ENCODE data around the gene SLC30A5. TPM values are rescaled to one million over a fixed set of nuclear protein-coding genes. Genes with fewer than 3 reads are reported as not detected.
"Not testable (repeated sequence)": the region's sequence is repeated elsewhere in the genome, so short reads cannot be mapped to it uniquely, and the experiment has no call there.

SLC30A5 gene
- total RNA-seq, 2 donors from 2014 or later = 17.7 to 18.6 TPM

DNA sequence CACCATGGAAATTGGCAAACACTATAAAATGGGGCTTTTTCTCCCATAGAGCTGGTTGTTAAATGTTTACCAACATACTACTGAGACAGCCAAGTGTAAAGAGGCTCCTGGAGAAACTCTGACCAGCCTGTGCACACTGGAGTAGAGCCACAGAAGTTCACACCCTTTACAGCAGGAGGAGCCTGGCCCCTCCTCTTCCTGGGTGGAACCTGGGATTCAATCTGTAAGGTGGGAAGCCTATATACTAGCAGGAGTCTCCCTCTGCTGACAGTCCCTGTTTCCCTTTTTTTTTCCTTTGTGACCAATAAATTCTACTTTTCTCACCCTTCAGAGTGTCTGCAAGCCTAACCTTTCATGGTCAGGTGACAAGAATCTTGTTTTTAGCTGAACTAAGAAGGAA, 10.4 kb upstream of the SLC30A5 start:
- H3K4me1 Mint-ChIP-seq = peaks cover 6% of the 10 kb centered on the region
- H3K4me3 Mint-ChIP-seq = no peak overlapping the region
- no peaks in the 10 kb centered on the region for H3K27me3 Mint-ChIP-seq
- H3K9me3 ChIP-seq (ENCODE audit: control insufficient read depth, low read length, poor library complexity, severe bottlenecking) = no peaks in the 10 kb centered on the region
- no peak overlapping the region for H3K27ac Mint-ChIP-seq
- DNase-seq (no peak), ATAC-seq (no peak)
- H3K36me3 Mint-ChIP-seq (ENCODE audit: low read depth) = no peaks in the 10 kb centered on the region

- Mint-ChIP-seq H3K27ac (no peak overlapping the region), H3K36me3 (ENCODE audit: low read depth) (no peaks in the 10 kb centered on the region), H3K4me1 (peaks cover 4% of the 10 kb centered on the region), H3K27me3 (no peaks in the 10 kb centered on the region), H3K4me3 (no peak overlapping the region)
- H3K9me3 ChIP-seq (ENCODE audit: control insufficient read depth, low read length, poor library complexity, severe bottlenecking) = no peaks in the 10 kb centered on the region
- DNase-seq = no peak
- no peak for ATAC-seq
Measured at GRCh38 chr5:69084195-69084594, 9.6 kb upstream of the SLC30A5 start.

- no peak overlapping the region for H3K4me3 Mint-ChIP-seq
- peaks cover 4% of the 10 kb centered on the region for H3K4me1 Mint-ChIP-seq
- ATAC-seq (no peak), DNase-seq (no peak)
- no peak overlapping the region for H3K27ac Mint-ChIP-seq
- no peaks in the 10 kb centered on the region for H3K36me3 Mint-ChIP-seq (ENCODE audit: low read depth)
- H3K9me3 ChIP-seq (ENCODE audit: control insufficient read depth, low read length, poor library complexity, severe bottlenecking) = no peaks in the 10 kb centered on the region
- no peaks in the 10 kb centered on the region for H3K27me3 Mint-ChIP-seq
Measured at GRCh38 chr5:69084903-69085302, 8.9 kb upstream of the SLC30A5 start.

DNA sequence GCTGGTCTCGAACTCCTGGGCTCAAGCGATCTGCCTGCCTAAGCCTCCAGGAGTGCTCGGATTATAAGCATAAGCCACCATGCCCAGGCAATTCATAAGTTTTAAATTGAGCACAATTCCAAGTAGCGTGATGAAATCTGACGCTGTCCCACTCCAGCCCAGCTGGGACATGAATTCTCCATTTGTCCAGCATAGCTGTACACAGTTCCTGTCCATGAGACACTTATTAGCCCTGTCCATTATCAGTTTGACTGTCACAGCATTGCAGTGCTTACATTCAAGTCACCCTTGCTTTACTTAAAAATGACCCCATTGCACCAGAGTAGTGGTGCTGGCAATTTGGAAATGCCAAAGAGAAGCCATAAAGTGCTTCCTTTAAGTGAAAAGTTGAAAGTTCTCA, 7.6 kb upstream of the SLC30A5 start:
- H3K27me3 Mint-ChIP-seq = no peaks in the 10 kb centered on the region
- DNase-seq = no peak
- H3K27ac Mint-ChIP-seq = no peak overlapping the region
- H3K36me3 Mint-ChIP-seq (ENCODE audit: low read depth) = no peaks in the 10 kb centered on the region
- no peaks in the 10 kb centered on the region for H3K9me3 ChIP-seq (ENCODE audit: control insufficient read depth, low read length, poor library complexity, severe bottlenecking)
- no peak overlapping the region for H3K4me3 Mint-ChIP-seq
- peaks cover 4% of the 10 kb centered on the region for H3K4me1 Mint-ChIP-seq
- no peak for ATAC-seq

DNA sequence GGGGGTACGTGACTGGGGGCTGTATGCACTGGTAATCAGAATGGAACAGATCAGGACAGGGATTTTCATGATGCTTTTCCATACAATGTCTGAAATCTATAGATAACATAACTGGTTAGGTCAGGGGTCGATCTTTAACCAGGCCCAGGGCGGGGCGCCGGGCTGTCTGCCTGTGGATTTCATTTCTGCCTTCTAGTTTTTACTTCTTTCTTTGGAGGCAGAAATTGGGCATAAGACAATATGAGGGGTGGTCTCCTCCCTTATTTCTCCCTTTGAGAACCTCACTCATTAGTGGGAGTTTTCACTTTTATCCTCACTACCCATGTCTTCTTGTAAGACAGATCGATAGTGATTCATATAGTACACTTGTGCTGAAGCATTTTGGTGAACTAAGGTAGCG, 5.8 kb upstream of the SLC30A5 start:
- not testable (repeated sequence) for H3K4me1 Mint-ChIP-seq; H3K4me3 Mint-ChIP-seq; H3K27me3 Mint-ChIP-seq; H3K36me3 Mint-ChIP-seq (ENCODE audit: low read depth); DNase-seq; H3K27ac Mint-ChIP-seq; ATAC-seq; H3K9me3 ChIP-seq (ENCODE audit: control insufficient read depth, low read length, poor library complexity, severe bottlenecking)

DNA sequence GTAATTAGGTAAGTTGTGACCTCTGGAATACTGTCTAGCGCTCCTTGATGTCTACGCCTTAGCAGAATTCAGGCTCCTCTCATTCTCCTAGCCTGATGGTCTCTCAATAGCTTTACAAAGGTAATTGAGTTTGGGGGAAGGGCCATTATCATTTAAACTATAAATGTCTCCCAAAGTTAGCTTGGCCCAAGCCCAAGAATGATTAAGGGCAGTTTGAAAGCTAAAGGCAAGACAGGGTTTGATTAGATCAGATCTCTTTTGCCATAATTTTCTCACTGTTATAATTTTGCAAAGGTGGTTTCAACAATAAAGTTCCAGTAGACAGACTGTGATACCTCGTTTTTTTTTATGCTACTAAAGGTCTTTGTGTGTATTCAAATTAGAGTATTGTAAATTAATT, 3.7 kb upstream of the SLC30A5 start:
- H3K4me3 Mint-ChIP-seq = no peak overlapping the region
- H3K9me3 ChIP-seq (ENCODE audit: control insufficient read depth, low read length, poor library complexity, severe bottlenecking) = no peaks in the 10 kb centered on the region
- no peak for ATAC-seq
- H3K36me3 Mint-ChIP-seq (ENCODE audit: low read depth) = no peaks in the 10 kb centered on the region
- no peak overlapping the region for H3K27ac Mint-ChIP-seq
- no peaks in the 10 kb centered on the region for H3K27me3 Mint-ChIP-seq
- peaks cover 6% of the 10 kb centered on the region for H3K4me1 Mint-ChIP-seq
- DNase-seq = no peak

GRCh38 chr5:69091771-69092170, 2.0 kb upstream of the SLC30A5 start:
- DNase-seq = no peak
- Mint-ChIP-seq H3K36me3 (ENCODE audit: low read depth) (no peaks in the 10 kb centered on the region), H3K27me3 (no peaks in the 10 kb centered on the region), H3K4me3 (no peak overlapping the region), H3K4me1 (peaks cover 17% of the 10 kb centered on the region), H3K27ac (no peak overlapping the region)
- no peak for ATAC-seq
- no peaks in the 10 kb centered on the region for H3K9me3 ChIP-seq (ENCODE audit: control insufficient read depth, low read length, poor library complexity, severe bottlenecking)

- H3K4me3 Mint-ChIP-seq = no peak overlapping the region
- no peaks in the 10 kb centered on the region for H3K27me3 Mint-ChIP-seq
- H3K9me3 ChIP-seq (ENCODE audit: control insufficient read depth, low read length, poor library complexity, severe bottlenecking) = no peaks in the 10 kb centered on the region
- no peak for DNase-seq
- no peak overlapping the region for H3K27ac Mint-ChIP-seq
- peaks cover 23% of the 10 kb centered on the region for H3K4me1 Mint-ChIP-seq
- H3K36me3 Mint-ChIP-seq (ENCODE audit: low read depth) = no peaks in the 10 kb centered on the region
- ATAC-seq = no peak
Measured at GRCh38 chr5:69092969-69093368, 845 bp upstream of the SLC30A5 start.

DNA sequence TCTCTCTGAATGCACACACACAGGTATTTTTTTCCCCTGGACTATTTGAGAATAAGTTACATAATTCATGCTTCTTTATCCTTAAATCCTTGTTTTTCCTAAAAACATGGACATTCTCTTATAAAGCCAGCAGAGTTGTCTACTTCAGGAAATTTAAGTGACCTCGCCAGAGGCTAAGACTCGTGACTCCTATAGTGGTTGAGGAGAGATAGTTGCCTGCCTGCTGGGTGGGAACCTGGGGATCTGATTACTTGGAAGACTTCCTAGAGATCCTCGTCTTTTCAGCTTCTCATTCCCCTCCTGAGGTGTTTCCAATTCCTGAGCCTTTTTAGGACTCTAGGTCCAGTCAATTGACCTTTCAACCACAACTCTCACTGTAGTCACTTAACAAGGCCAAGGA, 5.5 kb downstream of the SLC30A5 start:
- peaks cover 27% of the 10 kb centered on the region for H3K4me1 Mint-ChIP-seq
- H3K27ac Mint-ChIP-seq = no peak overlapping the region
- no peaks in the 10 kb centered on the region for H3K27me3 Mint-ChIP-seq
- no peaks in the 10 kb centered on the region for H3K36me3 Mint-ChIP-seq (ENCODE audit: low read depth)
- ATAC-seq = no peak
- H3K9me3 ChIP-seq (ENCODE audit: control insufficient read depth, low read length, poor library complexity, severe bottlenecking) = no peaks in the 10 kb centered on the region
- no peak overlapping the region for H3K4me3 Mint-ChIP-seq
- DNase-seq = no peak

- H3K9me3 ChIP-seq (ENCODE audit: control insufficient read depth, low read length, poor library complexity, severe bottlenecking) = no peaks in the 10 kb centered on the region
- Mint-ChIP-seq H3K4me1 (peaks cover 7% of the 10 kb centered on the region), H3K27me3 (no peaks in the 10 kb centered on the region), H3K27ac (no peak overlapping the region), H3K4me3 (no peak overlapping the region), H3K36me3 (ENCODE audit: low read depth) (no peaks in the 10 kb centered on the region)
- DNase-seq = no peak
- no peak for ATAC-seq
Measured at GRCh38 chr5:69103521-69103920, 9.7 kb downstream of the SLC30A5 start.

- ATAC-seq (no peak), DNase-seq (no peak)
- no peaks in the 10 kb centered on the region for H3K9me3 ChIP-seq (ENCODE audit: control insufficient read depth, low read length, poor library complexity, severe bottlenecking)
- H3K36me3 Mint-ChIP-seq (ENCODE audit: low read depth) = no peaks in the 10 kb centered on the region
- no peak overlapping the region for H3K4me3 Mint-ChIP-seq
- peaks cover 4% of the 10 kb centered on the region for H3K4me1 Mint-ChIP-seq
- H3K27me3 Mint-ChIP-seq = no peaks in the 10 kb centered on the region
- no peak overlapping the region for H3K27ac Mint-ChIP-seq
Measured at GRCh38 chr5:69105996-69106906, 12.4 kb downstream of the SLC30A5 start.

GRCh38 chr5:69108367-69108766, 14.6 kb downstream of the SLC30A5 start:
- not testable (repeated sequence) for H3K4me3 Mint-ChIP-seq; H3K27ac Mint-ChIP-seq; H3K36me3 Mint-ChIP-seq (ENCODE audit: low read depth); H3K4me1 Mint-ChIP-seq; ATAC-seq; DNase-seq; H3K9me3 ChIP-seq (ENCODE audit: control insufficient read depth, low read length, poor library complexity, severe bottlenecking); H3K27me3 Mint-ChIP-seq

- no peaks in the 10 kb centered on the region for H3K9me3 ChIP-seq (ENCODE audit: control insufficient read depth, low read length, poor library complexity, severe bottlenecking)
- Mint-ChIP-seq H3K4me3 (no peak overlapping the region), H3K27me3 (no peaks in the 10 kb centered on the region), H3K4me1 (peaks cover 7% of the 10 kb centered on the region), H3K36me3 (ENCODE audit: low read depth) (no peaks in the 10 kb centered on the region), H3K27ac (no peak overlapping the region)
- ATAC-seq = no peak
- DNase-seq = no peak
Measured at GRCh38 chr5:69113851-69114250, 20.0 kb downstream of the SLC30A5 start.

GRCh38 chr5:69115526-69115925, 21.7 kb downstream of the SLC30A5 start:
- H3K9me3 ChIP-seq (ENCODE audit: control insufficient read depth, low read length, poor library complexity, severe bottlenecking) = no peaks in the 10 kb centered on the region
- Mint-ChIP-seq H3K27me3 (no peaks in the 10 kb centered on the region), H3K27ac (no peak overlapping the region), H3K36me3 (ENCODE audit: low read depth) (peaks cover 4% of the 10 kb centered on the region), H3K4me3 (no peak overlapping the region), H3K4me1 (peaks cover 3% of the 10 kb centered on the region)
- DNase-seq (no peak), ATAC-seq (no peak)

Measured in T-helper 17 cell (primary cell).